DND-41 (cell line): ENCODE results near the gene CEMIP2.

ENCODE experiments used
- CTCF ChIP-seq: IDR thresholded peaks from 2 replicates; pipeline ENCODE4 v1.5.1; 2012; ENCODE audit warnings: borderline replicate concordance, low read length, moderate library complexity, mild to moderate bottlenecking; ENCODE audit not compliant: poor library complexity, severe bottlenecking; ENCODE audit errors: extremely low read depth
- EZH2 ChIP-seq: IDR thresholded peaks from 3 replicates; pipeline ENCODE4 v1.6.1; 2012; ENCODE audit warnings: borderline replicate concordance, low read depth, mild to moderate bottlenecking, moderate library complexity, low read length, inconsistent platforms; ENCODE audit not compliant: severe bottlenecking

- TF ChIP-seq CTCF (no peak), EZH2 (no peak)
Observed at GRCh38 chr9:71672573-71672972, 95.7 kb downstream of the CEMIP2 start.
